GM23338 (cell line): ENCODE results near the gene GMNC. TPM values are rescaled to one million over a fixed set of nuclear protein-coding genes. Genes with fewer than 3 reads are reported as not detected.

Experiments
- ATAC-seq: fragments of 200-7000 bp; cut with Tn5 transposase; 3 replicates; pipeline ENCODE4 v1.9.1; 2020
- DNase-seq: peaks from one replicate; pipeline ENCODE4 v3.0.0-alpha.2; 2015; ENCODE audit warnings: low spot score
- H2AFZ ChIP-seq: fragments of 200-600 bp; sonication (generic); 2 replicates; pipeline ENCODE4 v1.8.0; 2016; ENCODE audit warnings: antibody characterized with exemption, mild to moderate bottlenecking, moderate library complexity
- H3F3A ChIP-seq: fragments of 200-600 bp; sonication (generic); replicated peaks from 2 replicates; pipeline ENCODE4 v1.8.0; 2017; ENCODE audit warnings: antibody characterized with exemption, mixed run types, low read depth
- H3K27ac ChIP-seq: fragments of 200-600 bp; sonication (generic); 2 replicates; pipeline ENCODE4 v1.6.1; 2016; ENCODE audit warnings: low read depth
- H3K27me3 ChIP-seq: fragments of 200-600 bp; sonication (generic); 2 replicates; pipeline ENCODE4 v1.8.0; 2016; ENCODE audit warnings: mild to moderate bottlenecking, mixed run types, moderate library complexity; ENCODE audit not compliant: insufficient read depth
- H3K36me3 ChIP-seq: fragments of 200-600 bp; sonication (generic); 2 replicates; pipeline ENCODE4 v1.8.0; 2016; ENCODE audit warnings: mild to moderate bottlenecking; ENCODE audit not compliant: insufficient read depth
- H3K4me1 ChIP-seq: fragments of 200-600 bp; sonication (generic); 2 replicates; pipeline ENCODE4 v1.8.0; 2016; ENCODE audit warnings: mild to moderate bottlenecking, moderate library complexity; ENCODE audit not compliant: insufficient read depth
- H3K4me2 ChIP-seq: fragments of 200-600 bp; sonication (generic); 2 replicates; pipeline ENCODE4 v1.7.1; 2017; ENCODE audit warnings: mixed run types
- H3K4me3 ChIP-seq: fragments of 200-600 bp; sonication (generic); 2 replicates; pipeline ENCODE4 v1.6.1; 2016; ENCODE audit warnings: mixed run types
- H3K79me2 ChIP-seq: fragments of 200-600 bp; sonication (generic); replicated peaks from 2 replicates; pipeline ENCODE4 v1.8.0; 2017; ENCODE audit warnings: mild to moderate bottlenecking; ENCODE audit not compliant: insufficient read depth
- H3K9me2 ChIP-seq: fragments of 200-600 bp; sonication (generic); 2 replicates; pipeline ENCODE4 v1.8.0; 2017; ENCODE audit not compliant: insufficient read depth
- H4K20me1 ChIP-seq: fragments of 200-600 bp; sonication (generic); replicated peaks from 2 replicates; pipeline ENCODE4 v1.8.0; 2017; ENCODE audit warnings: mild to moderate bottlenecking; ENCODE audit not compliant: insufficient read depth
- H3K27ac Mint-ChIP-seq: 2 replicates; pipeline ENCODE4 v1.8.0; 2020; ENCODE audit warnings: inconsistent platforms, mild to moderate bottlenecking, moderate library complexity, mixed read lengths
- H3K27me3 Mint-ChIP-seq: 3 replicates; pipeline ENCODE4 v1.8.0; 2022; ENCODE audit warnings: low read depth, mild to moderate bottlenecking, moderate library complexity, mixed read lengths, inconsistent platforms; ENCODE audit not compliant: insufficient read depth, poor library complexity
- H3K36me3 Mint-ChIP-seq: 3 replicates; pipeline ENCODE4 v1.8.0; 2021; ENCODE audit warnings: low read depth, mild to moderate bottlenecking, inconsistent platforms, moderate library complexity, mixed read lengths
- H3K4me1 Mint-ChIP-seq: 3 replicates; pipeline ENCODE4 v1.8.0; 2020; ENCODE audit warnings: mild to moderate bottlenecking, inconsistent platforms, mixed read lengths
- H3K4me3 Mint-ChIP-seq: 3 replicates; pipeline ENCODE4 v1.8.0; 2021; ENCODE audit warnings: moderate library complexity, mild to moderate bottlenecking, inconsistent platforms, mixed read lengths
- H3K9me3 Mint-ChIP-seq: 3 replicates; pipeline ENCODE4 v1.8.0; 2020; ENCODE audit warnings: moderate library complexity, mild to moderate bottlenecking, inconsistent platforms, mixed read lengths
- CREB1 ChIP-seq: fragments of 250-450 bp; sonication (Bioruptor Pico); IDR thresholded peaks from 2 replicates; pipeline ENCODE4 v1.5.0; 2020; ENCODE audit warnings: low read depth, mild to moderate bottlenecking, moderate library complexity
- EZH2 ChIP-seq: fragments of 200-600 bp; sonication (generic); IDR thresholded peaks from one replicate; pipeline ENCODE4 v1.8.0; 2017; ENCODE audit warnings: antibody characterized with exemption, mild to moderate bottlenecking, low read depth; ENCODE audit not compliant: unreplicated experiment
- EZH2phosphoT487 ChIP-seq: fragments of 200-600 bp; sonication (generic); IDR thresholded peaks from one replicate; pipeline ENCODE4 v1.8.1; 2018; ENCODE audit warnings: antibody characterized with exemption; ENCODE audit not compliant: unreplicated experiment
- JUNB ChIP-seq: IDR thresholded peaks from one replicate; pipeline ENCODE4 v1.6.1; 2016; ENCODE audit warnings: antibody characterized with exemption; ENCODE audit not compliant: unreplicated experiment
- ZNF114 ChIP-seq: fragments of 250-450 bp; sonication (Bioruptor Pico); IDR thresholded peaks from 2 replicates; pipeline ENCODE4 v1.5.0; 2020; ENCODE audit warnings: mild to moderate bottlenecking, moderate library complexity
- ZNF331 ChIP-seq: fragments of 250-450 bp; sonication (Bioruptor Pico); IDR thresholded peaks from 2 replicates; pipeline ENCODE4 v1.5.0; 2020; ENCODE audit warnings: low read depth, mild to moderate bottlenecking, moderate library complexity
- polyA plus RNA-seq: library from polyadenylated mRNA; unstranded; fragments of >200 nt; fragmentation: Nextera tagmentation; extraction: Ambion mirVana; gene quantifications from 2 replicates; pipeline ENCODE4 v1.2.1, GENCODE V29; 2016
- total RNA-seq: library from RNA; depleted of rRNA; stranded (reverse); fragments of >200 nt; shearing (Covaris generic); gene quantifications from 2 replicates; pipeline ENCODE4 v1.2.3, GENCODE V29; 2014
- TF ChIP-seq, protein P1 (sequence below): IDR thresholded peaks from 2 replicates; pipeline ENCODE4 v1.6.1; 2016; ENCODE audit warnings: antibody characterized with exemption
- TF ChIP-seq, protein P2 (sequence below): IDR thresholded peaks from one replicate; pipeline ENCODE4 v1.6.1; 2018; ENCODE audit warnings: antibody characterized with exemption; ENCODE audit not compliant: unreplicated experiment
- TF ChIP-seq, protein P3 (sequence below): fragments of 250-450 bp; sonication (Bioruptor Pico); IDR thresholded peaks from 2 replicates; pipeline ENCODE4 v1.5.0; 2020; ENCODE audit warnings: mild to moderate bottlenecking, moderate library complexity

Gene GMNC
- total and polyA plus RNA-seq, 2 experiments from 2014 or later: 0.13 to 0.31 TPM

DNA sequence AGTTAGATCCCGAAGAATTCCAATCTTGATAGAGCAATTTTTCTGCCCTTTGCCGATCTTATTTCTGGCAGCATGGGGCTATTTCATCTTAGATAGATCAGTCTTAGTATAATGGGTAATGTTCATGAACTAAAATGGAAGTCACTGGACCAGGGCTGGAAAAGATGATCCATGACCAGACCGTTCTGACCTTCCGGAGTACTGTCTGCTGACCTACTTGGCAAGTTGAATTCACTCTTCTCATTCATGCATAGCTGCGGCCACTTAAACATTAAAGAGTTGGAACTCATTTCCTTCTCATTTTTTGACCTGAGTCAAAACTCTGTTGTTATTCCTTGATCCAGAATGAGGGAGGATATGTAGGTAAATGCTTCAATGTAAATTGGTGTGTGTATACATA is 32.5 kb downstream of the GMNC start (continued):
- TF ChIP-seq ZNF331 (CRISPR knock-in tag) (no peak), CREB1 (no peak), ZNF114 (CRISPR knock-in tag) (no peak)
- TF ChIP-seq, protein P1, sequence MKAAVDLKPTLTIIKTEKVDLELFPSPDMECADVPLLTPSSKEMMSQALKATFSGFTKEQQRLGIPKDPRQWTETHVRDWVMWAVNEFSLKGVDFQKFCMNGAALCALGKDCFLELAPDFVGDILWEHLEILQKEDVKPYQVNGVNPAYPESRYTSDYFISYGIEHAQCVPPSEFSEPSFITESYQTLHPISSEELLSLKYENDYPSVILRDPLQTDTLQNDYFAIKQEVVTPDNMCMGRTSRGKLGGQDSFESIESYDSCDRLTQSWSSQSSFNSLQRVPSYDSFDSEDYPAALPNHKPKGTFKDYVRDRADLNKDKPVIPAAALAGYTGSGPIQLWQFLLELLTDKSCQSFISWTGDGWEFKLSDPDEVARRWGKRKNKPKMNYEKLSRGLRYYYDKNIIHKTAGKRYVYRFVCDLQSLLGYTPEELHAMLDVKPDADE: no peak
- TF ChIP-seq, protein P2, sequence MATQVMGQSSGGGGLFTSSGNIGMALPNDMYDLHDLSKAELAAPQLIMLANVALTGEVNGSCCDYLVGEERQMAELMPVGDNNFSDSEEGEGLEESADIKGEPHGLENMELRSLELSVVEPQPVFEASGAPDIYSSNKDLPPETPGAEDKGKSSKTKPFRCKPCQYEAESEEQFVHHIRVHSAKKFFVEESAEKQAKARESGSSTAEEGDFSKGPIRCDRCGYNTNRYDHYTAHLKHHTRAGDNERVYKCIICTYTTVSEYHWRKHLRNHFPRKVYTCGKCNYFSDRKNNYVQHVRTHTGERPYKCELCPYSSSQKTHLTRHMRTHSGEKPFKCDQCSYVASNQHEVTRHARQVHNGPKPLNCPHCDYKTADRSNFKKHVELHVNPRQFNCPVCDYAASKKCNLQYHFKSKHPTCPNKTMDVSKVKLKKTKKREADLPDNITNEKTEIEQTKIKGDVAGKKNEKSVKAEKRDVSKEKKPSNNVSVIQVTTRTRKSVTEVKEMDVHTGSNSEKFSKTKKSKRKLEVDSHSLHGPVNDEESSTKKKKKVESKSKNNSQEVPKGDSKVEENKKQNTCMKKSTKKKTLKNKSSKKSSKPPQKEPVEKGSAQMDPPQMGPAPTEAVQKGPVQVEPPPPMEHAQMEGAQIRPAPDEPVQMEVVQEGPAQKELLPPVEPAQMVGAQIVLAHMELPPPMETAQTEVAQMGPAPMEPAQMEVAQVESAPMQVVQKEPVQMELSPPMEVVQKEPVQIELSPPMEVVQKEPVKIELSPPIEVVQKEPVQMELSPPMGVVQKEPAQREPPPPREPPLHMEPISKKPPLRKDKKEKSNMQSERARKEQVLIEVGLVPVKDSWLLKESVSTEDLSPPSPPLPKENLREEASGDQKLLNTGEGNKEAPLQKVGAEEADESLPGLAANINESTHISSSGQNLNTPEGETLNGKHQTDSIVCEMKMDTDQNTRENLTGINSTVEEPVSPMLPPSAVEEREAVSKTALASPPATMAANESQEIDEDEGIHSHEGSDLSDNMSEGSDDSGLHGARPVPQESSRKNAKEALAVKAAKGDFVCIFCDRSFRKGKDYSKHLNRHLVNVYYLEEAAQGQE: no peak

DNA sequence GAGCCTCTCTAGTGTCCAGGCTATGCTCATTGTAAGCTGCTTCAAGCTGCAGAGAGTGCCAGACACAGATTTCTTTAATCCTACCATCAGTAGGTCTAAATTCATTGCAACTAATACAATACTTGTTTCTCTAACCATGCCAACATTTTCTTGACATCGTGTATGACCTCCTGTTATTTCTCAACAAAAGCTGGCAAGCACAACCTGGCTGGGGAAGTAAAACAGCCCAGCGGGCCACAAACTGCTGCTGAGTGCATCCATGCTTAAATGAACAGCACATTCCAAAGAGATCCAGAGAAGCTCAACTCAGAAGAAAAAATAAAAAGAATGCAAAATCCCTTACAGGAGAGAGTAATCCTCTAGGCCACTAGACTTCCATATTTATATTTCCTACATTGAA is 36.5 kb downstream of the GMNC start:
- H3K4me3 Mint-ChIP-seq: no peak overlapping the region
- H3K9me2 ChIP-seq: no peaks in the 10 kb centered on the region
- H3K27me3 ChIP-seq: no peaks in the 10 kb centered on the region
- H4K20me1 ChIP-seq: no peaks in the 10 kb centered on the region
- no peak overlapping the region for H3K4me2 ChIP-seq
- H3K79me2 ChIP-seq: no peaks in the 10 kb centered on the region
- H3K4me3 ChIP-seq: no peak overlapping the region
- no peaks in the 10 kb centered on the region for H3K4me1 Mint-ChIP-seq
- H3K27ac Mint-ChIP-seq: no peak overlapping the region
- no peaks in the 10 kb centered on the region for H3F3A ChIP-seq
- no peak for ATAC-seq
- no peaks in the 10 kb centered on the region for H3K9me3 Mint-ChIP-seq
- no peaks in the 10 kb centered on the region for H3K36me3 ChIP-seq
- H3K36me3 Mint-ChIP-seq: no peaks in the 10 kb centered on the region
- no peaks in the 10 kb centered on the region for H3K27me3 Mint-ChIP-seq
- no peak for DNase-seq
- no peak overlapping the region for H3K27ac ChIP-seq
- H2AFZ ChIP-seq: no peak overlapping the region
- H3K4me1 ChIP-seq: no peaks in the 10 kb centered on the region
- TF ChIP-seq, protein P2: no peak
- TF ChIP-seq ZNF331 (CRISPR knock-in tag): no peak
- no peak for TF ChIP-seq EZH2phosphoT487
- TF ChIP-seq, protein P3, sequence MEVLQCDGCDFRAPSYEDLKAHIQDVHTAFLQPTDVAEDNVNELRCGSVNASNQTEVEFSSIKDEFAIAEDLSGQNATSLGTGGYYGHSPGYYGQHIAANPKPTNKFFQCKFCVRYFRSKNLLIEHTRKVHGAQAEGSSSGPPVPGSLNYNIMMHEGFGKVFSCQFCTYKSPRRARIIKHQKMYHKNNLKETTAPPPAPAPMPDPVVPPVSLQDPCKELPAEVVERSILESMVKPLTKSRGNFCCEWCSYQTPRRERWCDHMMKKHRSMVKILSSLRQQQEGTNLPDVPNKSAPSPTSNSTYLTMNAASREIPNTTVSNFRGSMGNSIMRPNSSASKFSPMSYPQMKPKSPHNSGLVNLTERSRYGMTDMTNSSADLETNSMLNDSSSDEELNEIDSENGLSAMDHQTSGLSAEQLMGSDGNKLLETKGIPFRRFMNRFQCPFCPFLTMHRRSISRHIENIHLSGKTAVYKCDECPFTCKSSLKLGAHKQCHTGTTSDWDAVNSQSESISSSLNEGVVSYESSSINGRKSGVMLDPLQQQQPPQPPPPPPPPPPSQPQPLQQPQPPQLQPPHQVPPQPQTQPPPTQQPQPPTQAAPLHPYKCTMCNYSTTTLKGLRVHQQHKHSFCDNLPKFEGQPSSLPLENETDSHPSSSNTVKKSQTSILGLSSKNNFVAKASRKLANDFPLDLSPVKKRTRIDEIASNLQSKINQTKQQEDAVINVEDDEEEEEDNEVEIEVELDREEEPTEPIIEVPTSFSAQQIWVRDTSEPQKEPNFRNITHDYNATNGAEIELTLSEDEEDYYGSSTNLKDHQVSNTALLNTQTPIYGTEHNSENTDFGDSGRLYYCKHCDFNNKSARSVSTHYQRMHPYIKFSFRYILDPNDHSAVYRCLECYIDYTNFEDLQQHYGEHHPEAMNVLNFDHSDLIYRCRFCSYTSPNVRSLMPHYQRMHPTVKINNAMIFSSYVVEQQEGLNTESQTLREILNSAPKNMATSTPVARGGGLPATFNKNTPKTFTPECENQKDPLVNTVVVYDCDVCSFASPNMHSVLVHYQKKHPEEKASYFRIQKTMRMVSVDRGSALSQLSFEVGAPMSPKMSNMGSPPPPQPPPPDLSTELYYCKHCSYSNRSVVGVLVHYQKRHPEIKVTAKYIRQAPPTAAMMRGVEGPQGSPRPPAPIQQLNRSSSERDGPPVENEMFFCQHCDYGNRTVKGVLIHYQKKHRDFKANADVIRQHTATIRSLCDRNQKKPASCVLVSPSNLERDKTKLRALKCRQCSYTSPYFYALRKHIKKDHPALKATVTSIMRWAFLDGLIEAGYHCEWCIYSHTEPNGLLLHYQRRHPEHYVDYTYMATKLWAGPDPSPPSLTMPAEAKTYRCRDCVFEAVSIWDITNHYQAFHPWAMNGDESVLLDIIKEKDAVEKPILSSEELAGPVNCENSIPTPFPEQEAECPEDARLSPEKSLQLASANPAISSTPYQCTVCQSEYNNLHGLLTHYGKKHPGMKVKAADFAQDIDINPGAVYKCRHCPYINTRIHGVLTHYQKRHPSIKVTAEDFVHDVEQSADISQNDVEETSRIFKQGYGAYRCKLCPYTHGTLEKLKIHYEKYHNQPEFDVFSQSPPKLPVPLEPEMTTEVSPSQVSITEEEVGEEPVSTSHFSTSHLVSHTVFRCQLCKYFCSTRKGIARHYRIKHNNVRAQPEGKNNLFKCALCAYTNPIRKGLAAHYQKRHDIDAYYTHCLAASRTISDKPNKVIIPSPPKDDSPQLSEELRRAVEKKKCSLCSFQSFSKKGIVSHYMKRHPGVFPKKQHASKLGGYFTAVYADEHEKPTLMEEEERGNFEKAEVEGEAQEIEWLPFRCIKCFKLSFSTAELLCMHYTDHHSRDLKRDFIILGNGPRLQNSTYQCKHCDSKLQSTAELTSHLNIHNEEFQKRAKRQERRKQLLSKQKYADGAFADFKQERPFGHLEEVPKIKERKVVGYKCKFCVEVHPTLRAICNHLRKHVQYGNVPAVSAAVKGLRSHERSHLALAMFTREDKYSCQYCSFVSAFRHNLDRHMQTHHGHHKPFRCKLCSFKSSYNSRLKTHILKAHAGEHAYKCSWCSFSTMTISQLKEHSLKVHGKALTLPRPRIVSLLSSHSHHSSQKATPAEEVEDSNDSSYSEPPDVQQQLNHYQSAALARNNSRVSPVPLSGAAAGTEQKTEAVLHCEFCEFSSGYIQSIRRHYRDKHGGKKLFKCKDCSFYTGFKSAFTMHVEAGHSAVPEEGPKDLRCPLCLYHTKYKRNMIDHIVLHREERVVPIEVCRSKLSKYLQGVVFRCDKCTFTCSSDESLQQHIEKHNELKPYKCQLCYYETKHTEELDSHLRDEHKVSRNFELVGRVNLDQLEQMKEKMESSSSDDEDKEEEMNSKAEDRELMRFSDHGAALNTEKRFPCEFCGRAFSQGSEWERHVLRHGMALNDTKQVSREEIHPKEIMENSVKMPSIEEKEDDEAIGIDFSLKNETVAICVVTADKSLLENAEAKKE (CRISPR knock-in tag): no peak
- TF ChIP-seq JUNB: no peak
- TF ChIP-seq, protein P1: no peak
- no peak for TF ChIP-seq EZH2
